SK-N-MC (cell line): ENCODE measurements around the gene DDX27.

ENCODE experiments used
- EZH2 ChIP-seq: fragments of 200-600 bp; sonication (generic); IDR thresholded peaks from one replicate; pipeline ENCODE4 v1.6.1; 2017; ENCODE audit warnings: antibody characterized with exemption
- FOXP2 ChIP-seq: optimal IDR thresholded peaks from 2 replicates; pipeline ENCODE3; 2011; ENCODE audit warnings: mild to moderate bottlenecking, moderate library complexity; ENCODE audit not compliant: insufficient read depth; ENCODE audit errors: extremely low read length, control extremely low read depth
- POLR2AphosphoS5 ChIP-seq: IDR thresholded peaks from 2 replicates; pipeline ENCODE4 v1.6.1; 2012; ENCODE audit warnings: mild to moderate bottlenecking, low read depth, low read length, borderline replicate concordance

- TF ChIP-seq POLR2AphosphoS5: no peak
- TF ChIP-seq EZH2: no peak
- TF ChIP-seq FOXP2: no peak
Observed at GRCh38 chr20:49278818-49279676, 59.8 kb downstream of the DDX27 start.
